ENCODE measurements around the gene MLXIP.
A peak's percentile ranks its signal among the peaks of the same experiment; 100 is the strongest.
"Not testable (repeated sequence)": the region's sequence is repeated elsewhere in the genome, so short reads cannot be mapped to it uniquely, and the experiment has no call there.

Gene MLXIP

DNA sequence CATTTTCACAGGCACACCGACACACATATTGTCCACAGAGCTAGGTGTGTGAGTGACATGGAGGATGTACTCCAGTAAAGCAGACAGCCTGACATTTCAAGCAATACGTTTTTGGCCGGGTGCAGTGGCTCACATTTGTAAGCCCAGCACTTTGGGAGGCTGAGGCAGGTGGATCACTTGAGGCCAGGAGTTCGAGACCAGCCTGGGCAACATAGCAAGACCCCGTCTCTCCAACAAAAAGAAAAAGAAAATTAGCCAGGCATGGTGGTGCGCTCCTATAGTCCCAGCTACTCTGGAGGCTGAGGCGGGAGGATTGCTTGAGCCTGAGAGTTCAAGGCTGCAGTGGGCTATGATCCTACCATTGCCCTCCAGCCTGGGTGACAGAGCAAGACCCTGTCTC is 22.1 kb upstream of the MLXIP start:
- not testable (repeated sequence) for DNase-seq

DNA sequence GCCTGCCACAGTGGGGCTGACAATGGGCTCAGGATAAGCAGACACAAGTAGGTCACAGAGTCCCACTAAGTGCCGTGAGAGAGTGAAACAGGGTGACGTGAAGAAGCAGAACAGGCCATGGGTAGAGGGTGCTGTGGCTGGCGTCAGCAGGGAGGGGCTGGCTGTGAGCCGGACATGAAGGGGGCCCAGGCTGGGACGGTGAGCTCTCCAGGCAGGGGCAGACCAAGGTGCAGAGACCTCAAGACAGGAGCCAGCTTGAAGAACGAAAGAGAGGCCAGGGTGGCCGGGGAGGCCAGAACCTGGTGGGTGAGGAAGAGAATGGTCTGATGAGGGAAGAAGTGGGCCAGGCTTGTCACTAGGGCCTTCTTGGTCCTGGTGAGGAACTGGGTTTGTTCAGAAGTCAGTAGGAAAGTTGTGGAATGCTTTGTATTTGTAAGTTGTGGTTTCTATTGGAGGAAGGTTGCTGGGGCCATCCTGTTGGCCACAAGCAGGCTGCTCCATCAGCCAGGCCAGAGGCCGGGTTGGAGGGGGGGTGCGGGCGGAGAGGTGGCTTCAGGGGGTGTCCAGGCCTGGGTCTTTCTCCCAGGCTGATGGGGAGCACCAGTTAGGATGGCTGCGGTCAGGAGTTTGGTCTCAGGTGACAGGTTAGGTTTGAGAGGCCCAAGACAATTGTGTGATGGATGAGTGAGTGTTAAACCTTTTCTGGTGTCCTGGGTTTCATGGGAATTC is 21.4 kb upstream of the MLXIP start:
- no peak for DNase-seq

DNA sequence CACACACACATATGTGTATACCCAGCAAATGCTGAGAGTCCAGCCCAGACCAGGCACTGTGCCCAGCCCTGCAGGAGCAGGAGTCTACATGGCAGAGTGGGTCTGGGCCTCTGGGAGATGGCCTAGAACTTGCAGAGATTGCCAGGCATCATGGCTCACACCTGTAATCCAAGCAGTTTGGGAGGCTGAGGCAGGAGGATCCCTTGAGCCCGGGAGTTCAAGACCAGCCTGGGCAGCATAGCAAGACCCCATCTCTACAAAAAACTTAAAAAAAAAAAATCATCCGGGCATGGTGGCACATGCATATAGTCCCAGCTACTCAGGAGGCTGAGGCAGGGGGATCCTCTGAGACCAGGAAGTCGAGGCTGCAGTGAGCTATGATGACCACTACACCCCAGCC is 20.8 kb upstream of the MLXIP start:
- DNase-seq: no peak

GRCh38 chr12:122058549-122059149 is 19.9 kb upstream of the MLXIP start:
- no peak for DNase-seq

GRCh38 chr12:122059203-122059960 is 19.2 kb upstream of the MLXIP start:
- DNase-seq: no peak

GRCh38 chr12:122060081-122060501 is 18.5 kb upstream of the MLXIP start:
- DNase-seq: no peak

DNA sequence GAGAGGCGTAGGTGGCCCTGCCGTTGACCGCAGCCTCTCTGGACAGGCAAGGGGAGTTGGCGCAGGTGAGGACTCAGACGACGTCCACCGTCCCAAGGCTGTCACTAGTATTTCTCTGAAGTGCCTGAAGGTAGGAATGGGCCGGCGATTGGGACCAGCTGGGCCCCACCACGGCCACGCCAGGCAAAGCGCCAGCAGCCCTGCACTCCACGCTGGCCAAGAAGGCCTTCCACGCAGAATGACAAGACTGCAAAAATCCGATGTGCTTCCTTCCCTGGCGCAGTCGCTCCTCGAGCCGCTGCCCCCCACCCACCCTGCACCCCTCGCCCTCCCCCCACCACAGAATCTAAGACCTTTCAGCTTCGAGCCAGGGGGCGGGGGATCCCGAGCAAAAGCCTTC is 17.3 kb upstream of the MLXIP start:
- no peak for DNase-seq

- DNase-seq: peak; percentile 37
Observed at GRCh38 chr12:122062832-122063693, 15.5 kb upstream of the MLXIP start.

DNA sequence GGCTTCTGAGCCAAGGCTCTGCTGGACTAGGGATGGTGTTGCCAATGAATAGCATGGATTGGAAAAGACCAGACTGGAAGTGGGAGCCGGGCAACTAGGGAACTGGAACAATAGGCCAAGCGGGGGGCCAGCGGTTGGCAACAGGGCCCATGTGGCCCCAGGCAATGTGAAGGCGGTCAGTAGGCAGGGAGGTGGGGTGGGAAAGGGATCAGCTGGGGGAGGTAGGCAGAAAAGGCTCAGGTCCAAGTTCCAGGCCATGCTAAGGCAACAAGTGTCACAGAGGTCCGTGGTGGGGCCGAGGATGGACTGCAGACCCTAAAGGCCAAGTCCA is 14.9 kb upstream of the MLXIP start:
- no peak for DNase-seq

- DNase-seq: peak; percentile 13
Observed at GRCh38 chr12:122064025-122064777, 14.4 kb upstream of the MLXIP start.

DNA sequence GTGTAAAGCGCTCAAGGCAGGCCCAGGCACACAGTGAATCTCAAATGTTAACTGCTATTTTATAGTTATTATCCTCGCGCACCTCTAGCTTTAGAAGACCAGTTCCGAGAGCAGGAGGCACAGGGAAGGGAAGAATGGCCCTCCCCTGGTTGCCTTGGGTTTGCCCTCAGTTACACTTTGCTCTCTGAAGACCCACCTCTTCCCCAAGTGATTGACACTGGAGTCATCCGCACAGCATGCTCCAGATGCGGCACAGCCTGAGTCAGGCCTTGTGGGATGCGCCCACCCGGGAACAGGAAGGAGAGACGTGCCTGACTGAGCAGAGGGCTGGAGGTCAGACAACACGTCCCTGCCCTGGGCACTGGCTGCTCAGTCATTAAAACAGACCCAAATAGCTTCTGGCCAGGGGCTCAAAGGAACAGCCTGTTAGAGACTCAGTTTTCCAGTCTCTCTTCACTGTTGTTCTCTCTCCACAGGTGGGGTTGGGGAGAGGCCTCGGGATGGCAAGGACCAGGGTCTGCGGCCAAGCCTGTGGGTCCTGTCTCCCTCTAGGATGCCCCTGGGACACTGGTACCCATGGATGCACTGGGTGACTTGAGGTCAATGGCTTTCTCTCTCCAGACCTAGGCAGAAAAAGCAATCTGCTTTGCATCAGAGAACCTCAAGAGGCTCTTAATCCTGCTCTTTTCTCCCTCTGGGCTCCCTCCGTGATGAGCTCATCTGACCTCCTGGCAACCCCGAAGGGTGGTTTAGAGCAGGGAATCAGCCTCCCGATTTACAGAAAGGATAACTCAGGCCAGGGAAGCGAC is 13.6 kb upstream of the MLXIP start:
- peak; percentile 34 for DNase-seq

GRCh38 chr12:122067548-122067947 is 11.0 kb upstream of the MLXIP start:
- DNase-seq: no peak

GRCh38 chr12:122067966-122068365 is 10.6 kb upstream of the MLXIP start:
- no peak for DNase-seq

DNA sequence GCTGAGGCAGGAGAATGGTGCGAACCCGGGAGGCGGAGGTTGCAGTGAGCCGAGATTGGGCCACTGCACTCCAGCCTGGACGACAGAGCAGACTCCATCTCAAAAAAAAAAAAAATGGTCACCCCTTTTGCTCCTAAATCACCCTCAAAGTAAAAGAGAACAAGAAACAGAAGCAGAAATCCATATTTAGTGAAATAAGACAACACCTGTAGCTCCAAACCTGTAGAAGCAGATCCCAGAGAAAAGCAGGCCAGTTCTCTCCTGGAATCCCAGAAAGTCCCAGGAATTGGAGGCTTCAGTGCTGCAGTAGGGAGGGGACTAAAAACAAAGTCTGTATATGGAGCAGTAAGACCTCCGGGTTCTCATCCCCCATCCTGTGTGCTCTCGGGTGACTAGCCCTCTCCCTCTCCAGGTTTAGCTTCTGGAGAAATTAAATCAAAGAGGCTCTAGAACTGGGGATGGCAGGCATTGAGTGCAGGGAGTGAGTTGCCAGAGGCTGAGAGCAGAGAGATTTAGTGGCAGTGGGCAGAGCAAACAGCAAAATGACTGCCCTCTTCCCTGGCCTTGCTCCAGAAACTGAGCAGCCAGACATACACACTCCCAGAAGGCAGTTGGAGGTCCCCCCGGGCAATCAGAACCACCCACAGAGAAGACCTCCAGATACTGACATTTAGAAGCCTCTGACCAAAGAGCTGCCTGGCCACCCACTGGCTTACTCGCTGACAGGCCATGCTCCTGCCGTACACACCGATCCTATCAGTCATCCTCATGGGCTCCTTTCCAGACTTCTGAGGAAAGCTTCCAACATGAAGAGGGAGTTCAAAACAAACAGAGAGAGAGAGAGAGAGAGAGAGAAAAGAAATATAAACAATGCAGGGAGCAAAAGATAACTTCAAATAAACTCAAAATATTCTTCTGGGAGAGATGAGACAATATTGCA is 6.3 kb upstream of the MLXIP start:
- DNase-seq: no peak

- no peak for DNase-seq
Observed at GRCh38 chr12:122073815-122074214, 4.7 kb upstream of the MLXIP start.

GRCh38 chr12:122076743-122077495 is 1.6 kb upstream of the MLXIP start:
- no peak for DNase-seq

DNA sequence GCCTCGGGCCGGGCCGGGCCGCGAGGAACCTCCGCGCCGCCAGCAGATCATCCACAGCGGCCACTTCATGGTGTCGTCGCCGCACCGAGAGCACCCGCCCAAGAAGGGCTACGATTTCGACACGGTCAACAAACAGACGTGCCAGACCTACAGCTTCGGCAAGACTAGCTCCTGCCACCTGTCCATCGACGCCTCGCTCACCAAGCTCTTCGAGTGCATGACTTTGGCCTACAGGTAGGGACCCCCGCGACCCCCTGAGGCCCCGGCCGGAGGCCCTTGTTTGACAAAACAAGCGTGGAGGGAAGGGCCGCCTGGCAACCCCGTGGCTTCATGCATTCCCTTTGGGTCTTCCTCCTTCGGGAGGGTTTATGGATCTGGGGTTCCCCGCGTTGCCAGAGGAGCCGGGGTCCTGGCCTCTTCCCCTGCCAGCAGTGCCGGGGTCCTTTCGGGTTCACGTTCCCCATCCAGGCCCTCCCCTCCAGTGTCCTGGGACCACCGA is 526 bp downstream of the MLXIP start:
- no peak for DNase-seq

DNA sequence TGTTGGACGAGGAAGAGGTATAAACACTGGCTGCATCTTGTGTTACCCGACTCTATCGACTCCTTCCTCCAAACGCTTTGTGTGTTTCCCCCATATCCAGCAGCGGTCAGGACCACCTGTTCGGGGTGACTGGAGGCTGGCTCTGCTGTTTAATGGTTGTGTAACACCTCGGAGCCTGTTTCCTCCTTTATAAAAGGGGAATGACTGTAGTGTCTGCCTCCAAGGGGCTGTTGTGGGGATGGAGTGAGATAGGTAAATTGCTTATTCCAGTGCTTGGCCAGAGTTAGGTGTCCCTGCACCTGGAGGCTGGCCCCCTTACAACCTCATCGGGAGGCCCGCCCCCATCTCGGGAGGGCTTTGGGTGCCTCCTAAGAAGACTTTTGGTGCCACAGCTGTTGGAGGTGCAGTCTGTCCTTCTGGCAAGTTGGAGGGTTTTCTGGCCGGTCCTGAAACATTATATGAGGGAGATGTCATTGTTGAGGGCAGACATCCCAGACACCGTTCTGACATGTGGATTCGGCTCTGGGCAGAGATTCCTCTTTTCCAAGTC is 1.1 kb downstream of the MLXIP start:
- DNase-seq: no peak
